ENCODE data around the gene PDE6G. TPM values are rescaled to one million over a fixed set of nuclear protein-coding genes. Genes with fewer than 3 reads are reported as not detected.
A peak's percentile ranks its signal among the peaks of the same experiment; 100 is the strongest.

The PDE6G gene
- total RNA-seq, 3 donors from 2014 or later, result 1.9 TPM; not detected in 2

GRCh38 chr17:81685108-81685507 lies 28.8 kb upstream of the PDE6G start:
- H3K4me3 ChIP-seq, result peak overlapping the region; percentile 73 to 100 (median 83)
- H3K4me1 ChIP-seq, result peaks cover 14 to 28% of the 10 kb centered on the region in 2 donors
- H3K27ac ChIP-seq, result peak overlapping the region; percentile 5 to 89
- no peaks in the 10 kb centered on the region for H3K36me3 ChIP-seq
- DNase-seq (ENCODE audit: low spot score in 2 of 2), result no peak
- TF ChIP-seq POLR2AphosphoS5 (IDR thresholded peaks at IDR 0.05) (no peak), POLR2A (IDR thresholded peaks at IDR 0.05) (no peak), CTCF (IDR thresholded peaks at IDR 0.05) (no peak)
- no peaks in the 10 kb centered on the region for H3K9me3 ChIP-seq
- intact Hi-C loops (cut with DNase I; ENCODE audit: low total_unique reads), result no loop called here
- no peaks in the 10 kb centered on the region for H3K27me3 ChIP-seq

DNA sequence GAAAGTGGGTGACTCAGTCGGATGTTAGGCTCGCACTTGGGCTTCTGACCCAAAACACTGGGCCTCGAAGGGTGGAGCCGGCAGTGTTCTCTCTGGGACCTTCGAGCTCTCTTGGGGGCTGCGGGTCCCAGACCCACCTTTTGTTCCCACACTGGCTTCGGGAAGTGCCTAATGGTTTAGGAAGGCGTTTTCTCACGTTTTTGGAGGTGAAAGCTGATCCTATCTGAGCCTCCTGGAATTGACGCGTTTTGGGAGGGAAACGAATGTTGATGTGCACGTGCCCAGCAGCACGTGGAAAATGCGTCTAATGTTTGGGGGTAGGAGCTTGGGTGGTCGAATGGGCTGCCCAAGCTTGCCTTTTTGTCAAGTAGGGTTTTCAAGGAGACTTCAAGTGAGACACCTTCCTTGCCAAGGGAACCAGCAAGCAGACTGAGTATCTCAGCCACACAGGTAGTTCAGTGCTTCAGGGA lies 28.1 kb upstream of the PDE6G start:
- no peak for DNase-seq (ENCODE audit: low spot score in 2 of 2)
- intact Hi-C loops (cut with DNase I; ENCODE audit: low total_unique reads), result no loop called here
- H3K36me3 ChIP-seq, result no peaks in the 10 kb centered on the region
- peak overlapping the region; percentile 88 to 89 for H3K27ac ChIP-seq
- no peaks in the 10 kb centered on the region for H3K9me3 ChIP-seq
- H3K4me1 ChIP-seq, result peaks cover 14 to 28% of the 10 kb centered on the region in 2 donors
- no peaks in the 10 kb centered on the region for H3K27me3 ChIP-seq
- peak overlapping the region; percentile 73 to 100 (median 83) for H3K4me3 ChIP-seq
- TF ChIP-seq POLR2A (IDR thresholded peaks at IDR 0.05) (no peak), CTCF (IDR thresholded peaks at IDR 0.05) (no peak), POLR2AphosphoS5 (IDR thresholded peaks at IDR 0.05) (no peak)

DNA sequence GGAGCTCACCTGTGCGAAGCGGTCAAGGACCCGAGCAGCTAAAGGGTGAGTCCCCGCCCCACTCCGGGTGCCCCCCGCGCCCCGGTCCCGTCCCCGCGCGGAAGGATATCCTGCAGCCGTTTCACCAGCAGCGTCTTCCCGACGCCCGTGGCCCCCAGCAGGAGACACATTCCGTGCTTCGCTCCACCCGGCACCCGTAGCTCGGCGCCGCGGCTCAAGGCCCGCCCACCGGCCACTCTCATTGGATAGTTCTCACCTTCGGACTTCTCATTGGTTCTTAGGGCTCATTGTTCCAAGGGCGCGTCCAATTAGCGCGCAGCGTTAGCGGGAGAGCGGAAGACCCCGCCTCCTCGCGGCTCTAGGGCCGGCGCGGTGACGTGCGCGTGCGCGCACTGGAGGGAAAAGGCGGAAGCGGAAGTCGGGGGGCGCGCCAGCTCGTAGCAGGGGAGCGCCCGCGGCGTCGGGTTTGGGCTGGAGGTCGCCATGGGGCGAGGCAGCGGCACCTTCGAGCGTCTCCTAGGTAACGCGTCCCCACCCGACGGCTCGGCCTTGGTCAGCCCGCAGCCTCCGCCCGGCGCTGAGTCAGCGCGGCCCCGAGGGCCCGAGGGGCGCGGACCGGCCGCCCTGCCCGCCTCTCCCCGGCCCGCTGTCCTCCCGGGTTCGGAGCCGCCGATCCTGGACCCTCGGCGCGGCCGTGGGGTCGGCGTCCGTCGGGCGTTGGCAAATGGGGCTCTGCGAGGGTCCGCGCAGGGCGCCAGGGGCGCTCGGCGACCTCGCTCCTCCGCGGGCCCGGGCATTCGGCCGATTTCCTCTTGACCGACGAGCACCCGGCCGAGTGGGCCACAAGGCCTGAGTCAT lies 27.5 kb upstream of the PDE6G start, which contains the start of the genes ARL16 and HGS:
TSS of gene ARL16 (minus strand) at position 214 of the 858 bp plus-strand sequence. CDS start at position 170, 44 bp downstream.
TSS of gene HGS (plus strand) at position 428 of the 858 bp plus-strand sequence. CDS start at position 484, 56 bp downstream.
- Histone ChIP-seq H3K36me3 (no peaks in the 10 kb centered on the region), H3K27me3 (no peaks in the 10 kb centered on the region), H3K4me1 (peaks cover 14 to 28% of the 10 kb centered on the region in 2 donors), H3K27ac (peak within 1 kb of the TSS; percentile 88 to 89), H3K4me3 (peak within 1 kb of the TSS; percentile 73 to 100 (median 83)), H3K9me3 (no peaks in the 10 kb centered on the region)
- DNase-seq (ENCODE audit: low spot score in 2 of 2), result peak; percentile 98 to 99
- intact Hi-C loops (cut with DNase I; ENCODE audit: low total_unique reads), result no loop called here
- TF ChIP-seq CTCF (IDR thresholded peaks at IDR 0.05), result no peak
- TF ChIP-seq POLR2A (IDR thresholded peaks at IDR 0.05), result no peak
- peak; percentile 63 to 72 (median 66) for TF ChIP-seq POLR2AphosphoS5 (IDR thresholded peaks at IDR 0.05)

- Histone ChIP-seq H3K27me3 (no peaks in the 10 kb centered on the region), H3K4me3 (peak overlapping the region; percentile 73 to 100 (median 83)), H3K36me3 (no peaks in the 10 kb centered on the region), H3K27ac (peak overlapping the region; percentile 88 to 89), H3K4me1 (peaks cover 14 to 28% of the 10 kb centered on the region in 2 donors), H3K9me3 (no peaks in the 10 kb centered on the region)
- no peak for DNase-seq (ENCODE audit: low spot score in 2 of 2)
- intact Hi-C loops (cut with DNase I; ENCODE audit: low total_unique reads), result no loop called here
- TF ChIP-seq POLR2AphosphoS5 (IDR thresholded peaks at IDR 0.05), result no peak
Observed at GRCh38 chr17:81683208-81683583, 26.9 kb upstream of the PDE6G start.

- H3K27ac ChIP-seq, result peak overlapping the region; percentile 88 to 89
- no peaks in the 10 kb centered on the region for H3K27me3 ChIP-seq
- peak overlapping the region; percentile 73 to 100 (median 83) for H3K4me3 ChIP-seq
- TF ChIP-seq CTCF (IDR thresholded peaks at IDR 0.05) (no peak), POLR2A (IDR thresholded peaks at IDR 0.05) (no peak), POLR2AphosphoS5 (IDR thresholded peaks at IDR 0.05) (no peak)
- no peak for DNase-seq (ENCODE audit: low spot score in 2 of 2)
- H3K36me3 ChIP-seq, result no peaks in the 10 kb centered on the region
- H3K4me1 ChIP-seq, result peaks cover 14 to 28% of the 10 kb centered on the region in 2 donors
- no peaks in the 10 kb centered on the region for H3K9me3 ChIP-seq
- intact Hi-C loops (cut with DNase I; ENCODE audit: low total_unique reads), result no loop called here
Observed at GRCh38 chr17:81682565-81683207, 26.3 kb upstream of the PDE6G start.

Measured in breast epithelium (tissue), 4 donors.